GM18526 (cell line): ENCODE results near the gene MTSS2.

Experiments
- POLR2A ChIP-seq: IDR thresholded peaks from 3 replicates; pipeline ENCODE4 v1.6.1; 2011; ENCODE audit not compliant: insufficient read length; ENCODE audit errors: extremely low read depth

The MTSS2 gene

GRCh38 chr16:70678898-70679670 is 6.8 kb downstream of the MTSS2 start:
- no peak for TF ChIP-seq POLR2A

DNA sequence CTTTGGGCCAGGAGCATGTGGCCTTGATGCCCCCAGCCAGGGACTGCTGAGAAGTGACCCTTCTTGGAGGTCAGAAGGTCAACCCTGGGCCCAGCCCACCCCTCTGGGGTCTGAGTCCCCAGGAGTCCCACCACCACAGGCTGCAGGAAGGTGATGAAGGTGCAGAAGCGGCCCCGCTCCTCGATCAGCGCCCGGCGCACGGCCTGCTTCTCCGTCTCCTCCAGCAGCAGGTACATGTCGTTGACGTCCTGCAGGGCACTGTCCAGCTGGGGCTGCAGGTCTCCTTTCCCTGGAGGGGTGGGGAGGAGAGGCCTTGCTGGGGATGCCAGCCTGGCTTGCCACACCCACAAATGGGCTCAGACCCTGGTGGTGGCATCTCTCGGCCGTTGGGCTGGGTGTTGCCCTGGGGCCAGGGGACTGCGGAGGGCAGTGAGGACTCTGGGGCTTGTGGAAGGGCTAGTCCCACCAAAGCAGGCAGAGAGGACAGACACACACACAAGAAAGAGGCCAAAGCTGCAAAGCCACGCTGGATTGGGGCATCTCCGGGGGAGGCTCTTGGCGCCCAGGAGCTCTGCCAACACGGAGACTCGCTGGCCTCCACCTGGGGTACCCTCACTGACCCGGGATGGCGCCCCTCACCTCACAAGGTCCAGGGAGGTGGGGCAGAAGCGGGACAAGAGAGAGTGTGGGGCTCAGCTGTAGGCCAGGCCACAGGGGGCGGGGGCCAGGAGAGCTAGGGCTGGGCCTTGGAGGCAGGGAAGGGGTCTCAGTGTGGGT is 7.5 kb downstream of the MTSS2 start:
- no peak for TF ChIP-seq POLR2A

DNA sequence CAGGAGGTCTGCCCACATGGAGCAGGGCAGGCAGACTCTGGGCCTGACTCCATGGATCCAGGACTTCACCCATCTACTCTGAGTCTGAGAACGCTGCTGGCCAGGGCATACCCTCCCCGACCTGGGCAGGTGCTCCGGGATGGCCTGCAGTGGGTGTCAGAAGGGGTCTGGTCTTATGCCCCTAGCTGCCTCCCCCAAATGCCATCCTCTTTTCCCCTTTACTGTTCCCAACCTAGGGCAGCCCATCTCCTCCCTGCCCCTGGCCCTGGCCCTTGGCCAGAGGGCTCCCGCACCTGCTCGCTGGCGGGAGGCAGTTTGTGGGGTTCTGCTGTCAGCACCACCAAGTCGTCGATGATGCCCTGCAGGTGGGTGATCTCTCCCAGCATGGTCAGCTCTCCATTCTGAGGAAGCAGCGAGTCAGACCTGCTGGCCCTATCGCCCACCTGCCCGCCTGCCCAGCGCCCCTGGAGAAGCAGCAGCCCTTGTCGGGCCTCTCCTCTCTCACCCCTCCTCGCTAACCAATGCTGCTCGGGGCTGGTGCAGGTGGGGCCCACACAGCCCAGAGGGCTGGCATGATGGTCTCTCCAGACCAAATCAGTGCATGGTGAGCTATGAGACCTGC is 8.2 kb downstream of the MTSS2 start:
- no peak for TF ChIP-seq POLR2A

DNA sequence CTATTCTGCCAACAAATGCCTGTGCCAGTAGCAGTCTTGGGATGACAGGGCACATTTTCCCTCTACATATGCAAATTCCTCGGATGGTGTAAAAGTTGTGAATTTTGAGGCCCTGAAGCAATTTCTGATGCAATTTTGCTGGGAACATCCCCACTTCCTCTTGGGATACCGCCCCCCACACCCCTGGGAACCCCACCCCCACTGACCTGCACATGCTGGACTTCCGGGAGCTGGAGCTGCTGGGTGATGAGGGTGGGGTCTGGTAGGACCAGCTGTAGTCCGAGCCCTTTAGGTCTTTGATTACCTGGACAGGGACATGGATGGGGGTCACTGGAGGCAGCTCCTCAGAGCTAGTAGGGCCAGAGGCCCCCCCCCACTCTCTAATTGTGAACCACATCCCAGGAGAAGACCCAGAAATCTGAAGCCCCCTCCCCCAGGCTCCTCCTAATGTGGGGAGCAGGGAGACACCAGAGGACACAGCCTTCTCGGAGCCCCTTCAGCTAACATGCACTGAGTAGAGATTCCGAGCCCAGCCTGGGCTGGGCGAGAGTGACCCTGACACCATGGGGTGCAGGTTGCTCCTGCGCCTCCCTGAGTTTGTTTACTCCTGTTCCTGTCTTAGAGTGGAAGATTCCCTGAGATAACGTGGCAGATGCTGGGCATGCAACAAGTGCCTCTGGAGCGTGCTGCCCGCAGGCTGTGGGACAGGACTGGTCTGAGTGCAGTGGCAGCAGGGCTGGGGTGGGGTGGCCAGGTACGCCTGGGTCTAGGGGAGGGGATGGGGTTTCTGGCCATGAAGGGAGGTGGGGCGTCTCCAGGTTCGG is 9.0 kb downstream of the MTSS2 start:
- no peak for TF ChIP-seq POLR2A

DNA sequence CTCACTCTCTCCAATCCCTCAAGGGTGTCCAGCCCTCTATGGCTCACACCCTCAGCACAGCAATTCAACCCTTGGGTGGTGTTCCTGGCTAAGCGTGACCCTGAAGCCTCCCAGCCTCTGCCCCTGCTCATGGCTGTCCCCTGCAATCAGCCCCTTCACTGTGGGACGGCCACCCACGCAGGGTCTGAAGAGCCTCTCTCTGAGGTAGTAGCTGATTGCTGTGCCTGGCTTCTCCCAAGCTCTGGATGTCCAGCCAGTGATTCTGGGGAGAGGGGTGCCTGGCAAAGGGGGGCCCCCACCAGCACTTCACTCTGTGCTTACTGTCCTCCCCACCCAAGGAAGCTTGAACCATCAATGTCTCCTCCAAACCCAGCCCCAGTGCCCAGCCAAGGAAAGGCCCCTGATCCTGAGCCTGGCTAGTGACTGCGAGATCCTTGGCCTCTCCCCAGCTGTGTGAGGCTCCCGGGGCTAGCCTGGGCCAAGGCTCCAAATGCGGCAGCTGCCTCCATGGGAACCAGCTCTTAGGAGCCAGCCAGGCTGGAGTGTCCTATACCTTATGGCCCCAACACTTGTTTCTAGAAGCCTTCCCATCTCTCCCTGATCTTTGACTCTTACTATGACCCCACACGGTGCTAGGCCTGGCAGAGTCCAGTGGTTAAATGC is 9.9 kb downstream of the MTSS2 start:
- TF ChIP-seq POLR2A: no peak

DNA sequence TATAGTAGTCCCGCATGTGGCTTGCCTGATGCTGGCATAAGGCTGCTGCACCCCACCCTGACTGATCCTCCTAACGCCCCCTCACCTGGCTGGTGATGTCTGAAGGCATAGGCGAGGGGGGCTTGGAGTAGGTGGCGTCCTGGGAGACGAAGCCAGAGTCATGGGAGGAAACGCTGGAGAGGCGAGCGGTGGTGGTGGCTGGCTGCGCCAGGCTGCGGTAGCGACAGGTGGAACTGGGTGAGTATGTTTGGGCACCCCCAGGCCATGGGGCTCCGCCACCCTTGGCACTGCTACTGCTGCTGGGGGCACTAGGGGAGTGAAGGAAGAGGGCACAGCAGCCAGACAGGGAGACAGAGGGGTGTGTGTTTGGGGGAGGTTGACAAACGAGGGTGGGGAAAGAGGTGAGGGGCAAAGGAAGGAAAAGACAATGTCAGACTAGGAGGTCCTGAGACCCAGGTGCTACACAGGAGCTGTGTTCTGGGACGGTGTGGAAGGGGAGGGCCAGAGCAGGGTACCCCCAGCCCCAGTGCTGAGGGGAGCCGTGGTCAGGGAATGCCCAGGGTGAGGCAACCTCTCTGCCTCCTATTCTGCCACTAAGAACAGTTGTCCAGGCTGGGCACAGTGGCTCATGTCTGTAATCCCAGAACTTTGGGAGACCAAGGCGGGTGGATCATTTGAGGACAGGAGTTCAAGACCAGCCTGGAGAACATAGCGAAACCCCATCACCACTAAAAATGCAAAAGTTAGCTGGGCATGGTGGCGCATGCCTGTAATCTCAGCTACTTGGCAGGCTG is 11.4 kb downstream of the MTSS2 start:
- TF ChIP-seq POLR2A: no peak

DNA sequence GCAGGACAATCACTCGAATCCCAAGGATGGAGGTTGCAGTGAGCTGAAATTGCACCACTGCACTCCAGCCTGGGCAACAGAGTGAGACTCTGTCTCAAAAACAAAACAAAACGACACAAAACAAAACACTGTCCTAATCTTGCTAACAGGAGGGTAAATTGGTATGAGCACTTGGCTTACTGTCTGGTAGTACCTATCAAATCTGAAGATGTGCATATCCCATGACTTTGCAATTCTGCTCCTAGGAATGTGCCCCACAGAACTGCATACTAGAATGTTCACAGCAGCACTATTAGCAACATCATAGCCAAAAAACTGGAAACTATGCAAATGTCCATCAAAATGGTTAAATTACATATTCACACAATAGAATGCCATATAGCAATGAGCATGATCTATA is 15.7 kb downstream of the MTSS2 start:
- TF ChIP-seq POLR2A: no peak

GRCh38 chr16:70665806-70666735 is 19.8 kb downstream of the MTSS2 start:
- TF ChIP-seq POLR2A: no peak

- no peak for TF ChIP-seq POLR2A
Measured at GRCh38 chr16:70665113-70665694, 20.6 kb downstream of the MTSS2 start.

DNA sequence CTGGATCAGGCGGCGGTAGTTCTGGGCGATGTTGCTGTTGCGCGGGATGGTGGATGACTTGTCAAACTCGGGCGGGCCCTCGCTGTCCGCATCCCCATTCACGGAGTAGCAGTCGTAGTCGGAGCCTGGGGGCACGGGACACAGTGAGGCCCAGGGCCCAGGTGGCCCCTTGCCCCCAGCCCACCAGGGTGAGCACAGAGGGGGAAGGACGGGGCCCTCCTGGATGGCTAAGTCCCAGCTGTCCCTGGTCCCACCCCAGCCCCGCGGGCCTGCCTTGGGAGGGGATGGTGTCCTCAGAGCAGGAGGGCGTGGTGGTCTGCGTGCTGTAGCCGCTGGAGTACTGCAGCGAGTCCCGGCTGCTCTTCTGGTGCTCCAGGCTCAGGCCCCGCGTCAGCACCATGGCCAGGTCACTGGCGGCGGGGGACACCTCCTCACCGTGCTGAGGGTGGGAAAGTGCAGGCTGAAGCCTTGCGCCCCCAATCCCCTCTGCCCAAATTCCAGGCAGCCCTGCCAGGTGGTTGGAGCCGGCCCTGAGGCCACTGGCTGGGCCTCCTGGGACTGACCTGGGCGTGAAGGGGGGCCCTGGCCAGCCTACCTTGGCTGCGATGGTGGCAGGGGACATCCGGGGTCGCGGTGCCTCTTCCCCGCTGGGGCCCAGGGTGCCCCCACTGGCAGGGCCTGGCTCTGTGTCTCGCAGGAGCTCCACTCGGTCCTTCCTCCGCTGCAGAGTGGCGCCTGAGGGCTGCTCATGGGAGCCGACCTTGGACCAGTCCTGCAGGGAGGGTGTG is 21.3 kb downstream of the MTSS2 start:
- TF ChIP-seq POLR2A: no peak

DNA sequence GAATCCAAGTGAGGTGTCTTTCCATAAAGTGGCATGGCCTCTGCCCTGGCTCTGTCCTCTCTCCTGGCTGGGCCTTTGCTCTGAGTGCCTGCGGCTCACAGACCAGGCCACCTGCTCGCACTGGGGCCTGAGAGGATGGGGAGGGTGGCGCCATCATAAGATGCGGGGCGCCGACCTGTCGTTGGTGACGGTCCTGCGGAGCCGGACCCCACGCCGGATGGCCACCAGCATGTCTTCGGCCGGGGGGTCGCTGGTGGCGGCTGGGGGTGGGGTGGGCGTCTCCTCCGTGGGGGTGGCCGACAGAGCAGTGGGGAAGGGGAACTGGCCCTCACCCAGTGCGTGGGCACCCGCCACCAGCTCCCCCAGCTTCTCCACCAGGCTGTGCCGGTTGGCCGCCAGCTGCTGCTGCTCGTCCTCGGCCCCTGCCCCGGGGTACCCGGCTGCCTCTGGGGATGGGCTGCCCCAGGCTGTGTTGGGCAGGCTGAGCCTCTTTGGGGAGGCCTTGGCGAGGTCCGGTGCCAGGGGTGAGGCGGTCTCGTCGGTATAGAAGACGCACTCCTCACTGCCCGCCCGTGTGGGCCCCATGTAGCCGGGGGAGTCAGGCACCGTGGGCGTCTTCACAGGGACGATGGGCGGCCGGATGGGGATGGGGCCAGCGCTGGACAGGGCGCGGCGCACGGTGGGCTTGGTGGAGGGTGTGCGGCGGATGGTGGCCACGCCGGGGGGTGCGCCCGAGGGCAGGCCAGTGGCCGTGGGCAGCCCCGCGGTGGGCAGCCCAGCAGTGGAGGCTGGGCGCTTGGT is 22.1 kb downstream of the MTSS2 start:
- no peak for TF ChIP-seq POLR2A
